ENCODE data around the gene SDC1. TPM values are rescaled to one million over a fixed set of nuclear protein-coding genes. Genes with fewer than 3 reads are reported as not detected.
A peak's percentile ranks its signal among the peaks of the same experiment; 100 is the strongest.

The SDC1 gene
- total and polyA plus RNA-seq, 2 donors = 65.3 to 87.1 TPM

DNA sequence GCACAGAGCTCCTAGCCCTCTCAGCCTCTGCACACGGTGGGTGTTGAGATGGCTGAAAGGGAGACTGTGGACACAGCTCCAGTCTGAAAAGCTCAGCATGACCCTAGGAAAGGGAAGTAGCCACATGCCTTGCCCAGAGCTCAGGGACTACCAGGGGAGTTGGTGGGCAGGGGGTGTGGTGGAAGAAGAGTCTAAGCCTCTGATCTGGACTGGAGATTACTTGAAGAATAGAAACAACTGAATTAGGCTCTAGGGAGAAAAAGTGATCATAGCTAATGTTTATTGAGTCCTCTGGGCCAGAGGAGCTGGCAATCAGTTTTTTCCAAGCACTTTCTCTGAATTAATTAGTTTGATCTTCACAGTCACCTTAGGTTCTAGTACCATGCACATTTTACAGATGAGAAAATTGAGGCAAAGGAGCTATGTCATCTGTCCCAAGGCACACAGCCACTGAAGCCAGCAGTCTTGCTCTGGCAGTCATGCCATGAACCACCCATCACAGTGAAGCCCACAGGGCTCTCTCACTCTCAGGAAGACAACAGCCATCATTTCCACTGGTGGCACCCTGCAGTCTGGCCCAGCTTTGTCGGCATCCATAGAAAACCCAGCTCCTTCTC lies 10.3 kb downstream of the SDC1 start:
- H3K4me3 ChIP-seq (ENCODE audit: low read depth, low read length) = no peak overlapping the region
- no peaks in the 10 kb centered on the region for H3K36me3 ChIP-seq (ENCODE audit: insufficient read depth)
- peak overlapping the region; percentile 77 for H3K27ac ChIP-seq (ENCODE audit: low read depth)
- no peaks in the 10 kb centered on the region for H3K4me1 ChIP-seq (ENCODE audit: insufficient read depth)
- WGBS = 76% methylated on average over 2 of the region's 2 CpGs
- no peak for DNase-seq (ENCODE audit: extremely low spot score)

DNA sequence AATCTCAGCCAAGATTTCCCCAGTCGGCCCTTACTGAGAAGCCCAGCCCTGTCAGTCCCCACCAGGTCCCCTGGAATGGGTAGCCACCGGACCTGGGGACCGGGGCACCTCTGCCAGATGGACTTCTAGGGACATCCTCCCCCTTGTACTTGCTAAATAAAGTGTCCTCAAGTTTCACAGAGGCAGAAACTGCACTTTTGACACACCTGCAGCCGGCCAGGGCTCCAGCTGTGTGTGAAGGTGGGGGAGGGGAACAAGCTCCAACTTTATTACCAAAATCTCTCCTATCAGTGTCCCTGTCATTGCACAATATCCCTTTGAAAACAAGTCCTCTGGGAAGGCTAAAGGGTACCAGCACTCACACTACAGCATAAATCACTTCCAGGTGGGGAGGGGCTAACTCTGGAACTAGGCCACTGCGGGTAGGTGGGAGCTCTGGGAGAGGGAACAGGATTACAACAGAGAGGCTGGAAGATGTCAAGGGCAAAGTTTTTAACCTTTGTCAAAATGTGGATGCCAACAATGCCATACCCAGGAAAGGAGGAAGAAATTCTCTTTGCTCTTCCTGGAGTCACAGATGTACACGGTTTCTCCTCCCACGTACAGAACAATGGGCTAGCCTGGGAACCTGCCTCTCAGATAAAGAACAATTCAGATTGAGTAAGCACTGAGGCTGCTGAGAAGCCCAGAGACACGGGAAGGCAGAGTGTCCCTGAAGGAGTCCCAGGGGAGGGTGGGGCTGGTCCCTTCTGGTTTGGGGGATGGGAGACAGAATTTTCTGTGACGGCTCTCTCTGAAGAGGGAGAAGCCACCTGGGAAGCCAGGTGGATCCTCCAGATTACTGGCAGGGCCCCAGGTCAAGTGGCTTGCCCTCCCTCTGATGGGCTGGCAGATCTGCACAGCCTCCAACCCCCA lies 11.0 kb downstream of the SDC1 start:
- no peaks in the 10 kb centered on the region for H3K36me3 ChIP-seq (ENCODE audit: insufficient read depth)
- DNase-seq (ENCODE audit: extremely low spot score) = no peak
- H3K4me3 ChIP-seq (ENCODE audit: low read depth, low read length) = no peak overlapping the region
- H3K4me1 ChIP-seq (ENCODE audit: insufficient read depth) = no peaks in the 10 kb centered on the region
- WGBS = 75% methylated on average over 9 of the region's 9 CpGs
- H3K27ac ChIP-seq (ENCODE audit: low read depth) = peak overlapping the region; percentile 77

DNA sequence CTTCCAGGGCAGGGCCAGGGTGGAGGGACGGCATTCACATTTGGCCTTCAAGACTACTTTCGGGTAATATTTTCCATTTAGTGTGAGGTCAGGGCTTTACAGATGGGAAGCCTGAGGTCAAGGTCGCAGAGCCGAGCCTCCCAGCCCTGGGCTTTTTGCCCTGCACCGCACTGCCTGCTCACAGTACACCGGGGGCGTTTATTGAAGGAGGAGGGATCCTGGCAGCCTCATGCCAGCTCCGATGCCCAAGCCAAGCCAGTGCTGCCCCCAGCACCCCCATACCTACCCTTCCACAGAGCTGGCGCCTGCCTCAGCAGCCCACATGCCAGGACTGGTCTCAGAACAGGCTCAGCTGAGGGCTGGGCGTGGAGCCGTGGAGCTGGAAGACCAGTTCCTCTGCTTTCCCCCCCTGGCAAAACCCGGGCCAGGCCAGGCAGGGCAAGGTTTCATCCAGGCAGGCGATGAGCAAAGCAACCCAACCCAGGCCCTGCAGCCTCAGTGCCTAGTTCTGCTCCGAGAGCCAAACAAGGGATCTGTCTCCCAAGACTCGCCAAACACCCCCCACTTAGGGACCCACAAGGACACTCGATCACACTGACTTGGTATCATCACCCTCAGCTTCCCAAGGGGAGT lies 11.9 kb downstream of the SDC1 start:
- WGBS = 73% methylated on average over 16 of the region's 16 CpGs
- Histone ChIP-seq H3K4me1 (ENCODE audit: insufficient read depth) (no peaks in the 10 kb centered on the region), H3K4me3 (ENCODE audit: low read depth, low read length) (no peak overlapping the region), H3K27ac (ENCODE audit: low read depth) (peak overlapping the region; percentile 43), H3K36me3 (ENCODE audit: insufficient read depth) (no peaks in the 10 kb centered on the region)
- DNase-seq (ENCODE audit: extremely low spot score) = no peak

DNA sequence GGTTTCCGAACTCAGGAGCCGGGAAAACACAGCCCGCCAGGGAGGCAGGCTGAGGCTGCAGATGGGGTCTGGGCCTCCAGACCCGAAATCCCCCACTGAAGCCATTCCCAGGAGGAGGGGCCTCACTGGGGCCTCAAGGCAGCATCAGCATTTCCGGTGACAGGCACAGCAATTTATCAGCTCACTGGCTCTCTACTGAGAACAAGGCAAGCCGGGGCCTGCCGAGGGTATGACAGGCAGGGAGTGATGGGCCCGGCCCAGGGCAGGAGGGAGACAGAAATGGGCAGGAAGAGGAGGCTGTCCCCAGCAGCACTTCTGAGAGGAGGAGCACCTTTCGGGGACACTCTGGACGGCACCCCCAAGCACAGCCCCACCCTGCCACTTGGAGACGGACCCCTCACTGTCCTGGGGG lies 12.5 kb downstream of the SDC1 start:
- peaks cover 4% of the 10 kb centered on the region for H3K4me1 ChIP-seq (ENCODE audit: insufficient read depth)
- DNase-seq (ENCODE audit: extremely low spot score) = peak; percentile 80
- WGBS = 56% methylated on average over 11 of the region's 11 CpGs
- H3K36me3 ChIP-seq (ENCODE audit: insufficient read depth) = no peaks in the 10 kb centered on the region
- peak overlapping the region; percentile 82 for H3K27ac ChIP-seq (ENCODE audit: low read depth)
- no peak overlapping the region for H3K4me3 ChIP-seq (ENCODE audit: low read depth, low read length)

DNA sequence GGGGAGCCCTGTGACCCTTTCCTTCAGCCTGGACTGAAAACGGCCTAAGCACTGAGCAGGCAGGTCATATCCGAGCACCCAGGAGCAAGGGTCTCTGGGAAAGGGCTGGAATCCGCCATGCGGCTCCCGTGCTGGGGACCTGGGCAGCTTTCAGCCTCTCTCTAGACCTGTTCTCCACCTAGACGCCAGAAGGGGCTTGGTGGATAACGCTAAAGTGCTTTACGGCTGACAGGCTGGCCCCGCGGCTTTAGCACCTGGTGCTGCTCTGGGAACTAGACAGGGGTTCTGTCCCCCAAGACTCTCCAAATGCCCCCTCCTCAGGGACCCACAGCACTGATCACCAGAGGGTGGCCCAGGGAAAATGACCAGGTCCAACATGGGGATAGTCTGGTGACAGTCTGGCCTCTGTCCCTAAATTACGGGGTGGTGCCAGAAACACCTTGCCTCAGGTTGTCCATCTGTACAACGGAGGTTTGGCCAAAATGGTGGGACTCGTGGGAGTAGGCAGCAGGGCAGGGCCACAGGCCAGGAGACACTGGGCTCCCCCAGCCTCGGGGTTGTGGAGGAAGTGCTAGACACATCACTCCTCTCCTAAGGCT lies 13.0 kb downstream of the SDC1 start:
- H3K36me3 ChIP-seq (ENCODE audit: insufficient read depth) = no peaks in the 10 kb centered on the region
- H3K27ac ChIP-seq (ENCODE audit: low read depth) = peak overlapping the region; percentile 82
- DNase-seq (ENCODE audit: extremely low spot score) = no peak
- peaks cover 4% of the 10 kb centered on the region for H3K4me1 ChIP-seq (ENCODE audit: insufficient read depth)
- WGBS = 80% methylated on average over 14 of the region's 14 CpGs
- H3K4me3 ChIP-seq (ENCODE audit: low read depth, low read length) = no peak overlapping the region

DNA sequence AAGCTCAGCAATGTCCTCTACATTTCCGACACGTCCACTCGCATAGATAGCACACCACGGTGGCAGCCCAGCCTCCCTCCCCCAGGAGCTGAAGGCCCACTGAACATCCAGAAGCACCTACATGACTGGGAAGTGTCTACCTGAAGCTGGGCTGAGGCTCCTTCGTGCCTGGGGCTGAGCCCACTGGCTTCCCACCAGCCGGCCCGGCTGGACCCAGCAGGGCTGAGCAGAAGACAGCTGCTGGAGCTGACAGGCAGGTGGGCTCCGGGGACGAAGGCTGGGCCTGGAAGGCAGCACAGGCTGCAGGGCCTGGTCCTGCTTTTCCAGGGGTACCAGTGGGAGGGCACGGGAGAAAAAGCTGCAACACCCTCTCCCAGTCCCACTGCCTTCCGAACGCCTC lies 13.5 kb downstream of the SDC1 start:
- no peak for DNase-seq (ENCODE audit: extremely low spot score)
- Histone ChIP-seq H3K36me3 (ENCODE audit: insufficient read depth) (no peaks in the 10 kb centered on the region), H3K4me3 (ENCODE audit: low read depth, low read length) (no peak overlapping the region), H3K4me1 (ENCODE audit: insufficient read depth) (peaks cover 4% of the 10 kb centered on the region), H3K27ac (ENCODE audit: low read depth) (peak overlapping the region; percentile 82)
- 86% methylated on average over 12 of the region's 12 CpGs for WGBS

DNA sequence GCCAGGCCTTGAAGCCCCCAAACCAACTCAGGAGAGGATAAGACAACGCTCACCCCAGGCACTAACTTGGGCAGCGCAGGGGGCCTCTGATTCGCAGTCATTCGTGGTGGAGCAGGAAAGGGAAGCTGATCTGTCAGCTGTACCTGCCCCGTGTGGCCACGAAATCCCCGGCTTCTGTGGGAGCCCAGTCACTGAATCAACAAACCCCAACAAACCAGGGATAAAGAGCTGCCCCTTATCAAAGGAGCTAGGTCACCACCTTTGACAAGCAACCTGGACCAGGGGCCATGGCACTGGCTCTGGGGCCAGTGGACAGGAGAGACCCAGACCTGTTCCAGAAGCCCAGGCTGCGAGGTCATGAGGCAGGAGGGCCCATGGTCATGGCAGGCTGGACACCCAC lies 14.5 kb downstream of the SDC1 start:
- peak overlapping the region; percentile 63 for H3K27ac ChIP-seq (ENCODE audit: low read depth)
- 87% methylated on average over 8 of the region's 8 CpGs for WGBS
- no peak overlapping the region for H3K4me3 ChIP-seq (ENCODE audit: low read depth, low read length)
- DNase-seq (ENCODE audit: extremely low spot score) = no peak
- peaks cover 4% of the 10 kb centered on the region for H3K4me1 ChIP-seq (ENCODE audit: insufficient read depth)
- no peaks in the 10 kb centered on the region for H3K36me3 ChIP-seq (ENCODE audit: insufficient read depth)

DNA sequence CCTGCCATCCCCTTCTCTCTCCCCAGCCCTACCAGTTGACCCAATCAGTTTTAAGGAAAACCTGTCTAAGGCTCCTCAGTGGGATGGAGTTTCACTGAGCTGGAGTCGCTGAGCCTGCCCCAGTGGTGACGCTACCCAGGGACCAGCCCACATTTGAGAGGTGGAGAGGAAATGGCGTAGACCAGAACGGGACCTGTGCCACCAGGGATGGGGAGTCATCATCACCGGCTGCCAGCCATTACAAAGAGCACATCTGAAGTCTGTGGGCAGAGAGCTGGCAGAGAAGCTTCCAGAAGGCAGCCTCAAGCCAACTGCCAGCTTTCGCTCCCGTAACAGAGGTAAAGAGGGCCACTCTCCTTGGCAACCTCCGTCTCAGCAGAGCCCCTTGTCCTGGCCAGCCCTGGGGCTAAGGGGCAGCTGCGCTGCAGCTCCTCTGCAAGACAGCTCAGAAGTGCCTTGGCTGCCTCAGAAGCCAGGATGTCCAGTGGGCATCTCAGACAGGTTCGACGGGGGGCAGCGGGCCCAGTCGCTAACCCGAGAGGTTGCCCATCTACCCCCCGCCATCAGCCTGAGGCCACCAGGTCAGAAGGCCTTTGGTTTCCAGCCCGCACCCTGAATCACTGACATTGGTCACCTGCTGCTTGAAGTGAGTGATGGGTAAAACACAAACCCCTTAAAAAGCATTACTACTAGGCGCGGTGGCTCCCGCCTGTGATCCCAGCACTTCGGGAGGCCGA lies 15.4 kb downstream of the SDC1 start:
- no peak overlapping the region for H3K4me3 ChIP-seq (ENCODE audit: low read depth, low read length)
- no peak for DNase-seq (ENCODE audit: extremely low spot score)
- H3K36me3 ChIP-seq (ENCODE audit: insufficient read depth) = no peaks in the 10 kb centered on the region
- peaks cover 4% of the 10 kb centered on the region for H3K4me1 ChIP-seq (ENCODE audit: insufficient read depth)
- 90% methylated on average over 21 of the region's 21 CpGs for WGBS
- H3K27ac ChIP-seq (ENCODE audit: low read depth) = no peak overlapping the region

DNA sequence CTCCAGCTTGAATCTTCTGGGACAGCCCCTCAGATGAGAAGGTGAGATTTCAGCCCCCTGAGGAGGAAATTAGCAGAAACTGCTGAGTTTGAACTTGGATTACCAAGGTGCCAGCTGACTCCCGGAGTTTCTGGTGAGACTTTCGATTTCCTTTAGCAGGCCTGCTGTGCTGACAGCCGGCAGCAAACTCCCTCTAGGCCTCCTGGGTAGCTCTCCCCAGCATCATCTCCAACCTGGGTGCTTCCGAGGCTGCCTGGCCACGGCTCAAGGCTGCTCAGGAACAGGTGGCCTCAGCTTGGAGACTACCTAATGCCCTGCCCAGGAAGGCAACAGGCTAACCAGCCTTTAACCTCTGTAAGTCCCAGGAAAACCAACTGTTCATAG lies 16.5 kb downstream of the SDC1 start:
- Histone ChIP-seq H3K27ac (ENCODE audit: low read depth) (peak overlapping the region; percentile 87), H3K4me1 (ENCODE audit: insufficient read depth) (peaks cover 4% of the 10 kb centered on the region), H3K4me3 (ENCODE audit: low read depth, low read length) (no peak overlapping the region), H3K36me3 (ENCODE audit: insufficient read depth) (no peaks in the 10 kb centered on the region)
- no peak for DNase-seq (ENCODE audit: extremely low spot score)
- 58% methylated on average over 5 of the region's 5 CpGs for WGBS

DNA sequence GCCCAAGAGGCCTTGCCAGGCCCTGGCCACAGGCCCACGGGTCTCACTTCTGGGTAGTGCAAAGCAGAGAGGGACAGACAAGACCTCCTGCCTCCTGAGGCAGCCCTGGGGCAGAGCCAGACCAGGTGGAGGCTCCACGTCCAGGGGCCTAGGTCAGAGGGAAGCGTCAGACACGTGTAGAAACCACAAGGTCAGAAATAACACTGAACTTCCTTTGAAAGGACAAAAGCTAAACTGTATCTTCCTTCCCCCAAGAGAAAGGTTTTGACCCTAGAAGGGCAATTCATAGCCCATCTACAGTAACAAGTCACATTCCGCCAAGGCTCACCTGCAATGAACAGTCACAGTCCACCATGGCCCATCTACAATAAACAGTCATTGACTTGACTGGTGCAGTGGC lies 17.9 kb downstream of the SDC1 start:
- peaks cover 4% of the 10 kb centered on the region for H3K4me1 ChIP-seq (ENCODE audit: insufficient read depth)
- H3K36me3 ChIP-seq (ENCODE audit: insufficient read depth) = no peaks in the 10 kb centered on the region
- no peak for DNase-seq (ENCODE audit: extremely low spot score)
- no peak overlapping the region for H3K4me3 ChIP-seq (ENCODE audit: low read depth, low read length)
- H3K27ac ChIP-seq (ENCODE audit: low read depth) = peak overlapping the region; percentile 58
- 80% methylated on average over 5 of the region's 5 CpGs for WGBS

DNA sequence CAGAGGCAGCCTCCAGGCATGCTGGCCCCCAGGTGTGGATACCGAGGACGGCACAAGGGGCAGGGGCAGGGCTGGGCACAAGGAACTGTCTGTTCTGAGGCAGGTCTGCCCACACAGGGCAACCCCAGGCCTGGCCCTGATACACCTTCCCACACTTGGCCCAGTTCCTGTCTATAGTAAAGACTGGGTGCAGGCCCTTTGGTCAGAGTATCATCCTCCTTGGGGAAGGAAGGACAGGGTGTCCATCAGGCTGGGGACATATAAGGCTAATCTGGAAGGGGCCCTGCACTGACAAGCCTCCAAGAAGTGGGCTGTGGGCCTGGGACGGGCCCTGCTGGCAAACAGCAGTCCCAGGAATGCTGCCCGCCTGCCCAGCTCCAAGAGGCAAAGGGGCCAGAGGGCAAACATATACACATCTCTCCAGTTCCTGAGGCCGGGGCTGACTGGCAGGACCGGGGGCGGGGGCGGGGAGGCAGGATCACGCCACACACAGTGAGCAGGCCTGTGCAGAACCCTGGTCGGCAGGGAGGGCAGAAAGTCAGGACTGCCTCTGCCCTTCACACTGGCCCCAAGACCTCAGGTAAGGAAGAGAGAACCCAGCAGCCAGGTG lies 18.9 kb downstream of the SDC1 start:
- Histone ChIP-seq H3K4me3 (ENCODE audit: low read depth, low read length) (no peak overlapping the region), H3K4me1 (ENCODE audit: insufficient read depth) (peaks cover 4% of the 10 kb centered on the region), H3K27ac (ENCODE audit: low read depth) (peak overlapping the region; percentile 60), H3K36me3 (ENCODE audit: insufficient read depth) (no peaks in the 10 kb centered on the region)
- DNase-seq (ENCODE audit: extremely low spot score) = no peak
- 88% methylated on average over 10 of the region's 10 CpGs for WGBS

DNA sequence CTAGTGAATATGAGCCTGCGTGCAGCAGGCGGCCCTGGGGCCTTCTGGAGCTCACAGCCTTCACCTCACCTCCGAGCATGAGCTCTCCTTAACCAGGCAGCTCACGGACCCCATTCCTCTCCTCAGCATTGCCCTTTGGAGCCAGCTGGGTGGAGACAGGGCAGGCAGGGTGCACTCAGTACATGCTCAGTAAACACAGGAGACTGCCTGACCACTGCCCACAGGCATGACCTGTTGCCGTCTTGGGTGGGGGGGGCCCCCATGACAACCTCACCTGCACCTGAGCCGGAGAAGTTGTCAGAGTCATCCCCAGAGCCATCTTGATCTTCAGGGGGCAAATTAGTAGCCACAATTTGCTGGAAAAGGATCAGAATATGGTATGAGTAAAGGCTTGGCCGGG lies 19.9 kb downstream of the SDC1 start:
- Histone ChIP-seq H3K4me3 (ENCODE audit: low read depth, low read length) (no peak overlapping the region), H3K36me3 (ENCODE audit: insufficient read depth) (no peaks in the 10 kb centered on the region), H3K27ac (ENCODE audit: low read depth) (no peak overlapping the region), H3K4me1 (ENCODE audit: insufficient read depth) (peaks cover 4% of the 10 kb centered on the region)
- 98% methylated on average over 7 of the region's 7 CpGs for WGBS
- no peak for DNase-seq (ENCODE audit: extremely low spot score)
